ENCODE results near the gene YIF1A.
"Not testable (repeated sequence)": the region's sequence is repeated elsewhere in the genome, so short reads cannot be mapped to it uniquely, and the experiment has no call there.

YIF1A gene

DNA sequence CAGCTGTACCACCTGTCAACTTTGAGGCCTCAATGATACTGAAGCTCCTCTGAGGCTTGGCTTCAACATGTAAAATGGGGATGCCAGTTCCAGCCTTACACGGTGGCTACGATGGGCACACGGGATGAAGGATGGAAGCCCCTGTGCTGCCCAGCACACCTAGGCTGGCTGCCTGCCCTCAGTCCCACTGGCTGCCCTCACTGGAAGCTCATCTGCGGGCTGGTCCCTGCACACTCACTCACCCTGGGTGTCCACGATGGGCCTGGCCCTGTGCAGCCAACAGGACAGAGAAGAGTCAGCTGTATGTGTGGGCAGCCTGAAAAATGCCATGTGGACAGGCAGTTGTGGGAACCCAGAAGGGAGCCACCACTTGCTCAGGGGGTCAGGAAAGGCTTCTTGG is 2.2 kb downstream of the YIF1A start:
- DNase-seq (ENCODE audit: low spot score): no peak

DNA sequence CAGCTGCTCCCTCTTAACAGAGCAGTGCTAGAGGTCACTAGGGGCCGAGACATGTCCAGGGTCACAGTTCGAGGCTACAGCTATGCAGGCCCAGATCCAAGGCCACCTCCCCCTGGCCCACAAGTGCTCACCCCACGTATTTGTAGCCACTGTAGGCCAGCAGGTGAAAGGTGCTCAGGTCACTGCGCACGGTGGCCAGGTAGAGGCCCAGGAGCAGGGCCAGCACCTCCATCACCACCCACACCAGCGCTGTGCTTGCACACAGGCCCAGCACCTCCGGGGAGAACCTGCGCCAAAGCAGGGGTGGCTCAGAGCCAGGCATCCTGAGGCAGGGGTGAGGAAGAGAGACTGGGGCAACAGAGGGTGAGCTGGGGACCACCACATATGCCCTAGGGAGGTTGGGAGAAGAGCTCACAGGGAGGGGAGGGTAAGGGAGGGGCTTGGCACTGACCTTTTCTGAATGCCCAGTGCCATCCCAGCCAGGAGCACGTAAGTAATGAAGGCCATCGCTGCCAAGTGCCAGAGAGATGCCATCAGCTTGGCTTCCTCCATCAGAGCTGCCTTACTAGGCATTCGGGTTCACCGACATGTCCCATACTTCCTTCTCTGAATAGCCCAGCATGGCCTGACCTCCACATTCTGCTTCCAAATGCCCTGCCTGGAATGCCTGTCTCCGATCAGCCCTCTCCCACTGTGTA is 3.5 kb downstream of the YIF1A start:
- DNase-seq (ENCODE audit: low spot score): no peak

DNA sequence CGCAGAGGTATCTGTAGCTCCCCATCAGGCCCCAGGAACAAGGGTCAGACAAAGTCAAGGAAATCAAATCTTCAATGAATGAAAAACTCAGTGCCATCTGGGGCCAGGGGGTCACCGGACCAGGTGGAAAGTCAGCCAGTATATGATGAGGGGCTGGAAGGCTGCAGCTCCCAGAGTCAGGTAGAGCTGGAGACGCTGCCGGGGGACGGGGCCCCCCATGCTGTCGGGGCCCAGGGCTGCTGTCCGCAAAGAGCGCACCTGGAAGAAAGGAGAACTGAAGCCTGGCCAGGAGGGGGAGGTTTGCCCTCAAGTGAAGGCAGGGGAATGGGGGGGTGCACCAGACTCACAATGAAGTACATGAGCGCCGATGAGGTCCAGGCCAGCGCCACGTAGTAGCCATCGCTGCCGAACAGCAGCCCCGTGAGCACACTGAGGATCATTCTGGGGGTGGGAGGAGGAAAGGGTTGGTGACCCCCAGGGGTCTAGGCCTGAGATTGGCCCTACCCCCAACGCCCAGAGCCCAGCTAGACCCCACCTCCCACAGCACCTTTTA is 4.3 kb downstream of the YIF1A start:
- no peak for DNase-seq (ENCODE audit: low spot score)

DNA sequence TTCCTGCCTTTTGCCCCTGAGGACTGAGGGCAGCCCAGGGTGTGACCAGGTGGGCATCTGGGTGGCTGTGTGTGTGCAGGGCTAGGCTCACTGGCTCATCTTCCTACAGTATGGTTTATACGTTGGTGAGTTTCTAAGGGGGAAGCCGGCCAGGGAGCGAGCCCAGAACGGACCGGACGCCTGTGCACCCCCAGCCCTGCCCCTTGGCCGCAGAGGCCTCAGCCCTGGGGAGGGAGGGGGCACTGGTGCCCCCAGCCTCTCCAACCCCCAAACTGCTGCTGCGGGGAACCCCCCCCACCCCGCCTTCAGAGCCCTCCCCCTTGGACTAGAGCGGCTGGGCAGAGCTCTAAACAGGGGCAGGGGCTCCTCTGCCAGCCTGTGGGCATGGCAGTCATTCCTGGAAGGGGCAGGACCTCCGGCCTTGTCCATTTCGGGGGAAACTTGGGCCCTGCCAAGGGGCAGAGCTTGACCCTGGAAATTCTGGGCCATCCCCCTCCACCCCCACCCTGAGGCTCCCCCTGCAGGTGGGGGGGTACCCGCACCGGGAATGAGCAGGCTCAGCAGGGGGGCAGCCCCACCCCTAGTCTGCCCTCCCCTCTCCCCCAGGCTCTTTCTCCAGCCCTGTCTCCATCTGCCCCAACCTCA is 5.4 kb downstream of the YIF1A start:
- no peak for DNase-seq (ENCODE audit: low spot score)

DNA sequence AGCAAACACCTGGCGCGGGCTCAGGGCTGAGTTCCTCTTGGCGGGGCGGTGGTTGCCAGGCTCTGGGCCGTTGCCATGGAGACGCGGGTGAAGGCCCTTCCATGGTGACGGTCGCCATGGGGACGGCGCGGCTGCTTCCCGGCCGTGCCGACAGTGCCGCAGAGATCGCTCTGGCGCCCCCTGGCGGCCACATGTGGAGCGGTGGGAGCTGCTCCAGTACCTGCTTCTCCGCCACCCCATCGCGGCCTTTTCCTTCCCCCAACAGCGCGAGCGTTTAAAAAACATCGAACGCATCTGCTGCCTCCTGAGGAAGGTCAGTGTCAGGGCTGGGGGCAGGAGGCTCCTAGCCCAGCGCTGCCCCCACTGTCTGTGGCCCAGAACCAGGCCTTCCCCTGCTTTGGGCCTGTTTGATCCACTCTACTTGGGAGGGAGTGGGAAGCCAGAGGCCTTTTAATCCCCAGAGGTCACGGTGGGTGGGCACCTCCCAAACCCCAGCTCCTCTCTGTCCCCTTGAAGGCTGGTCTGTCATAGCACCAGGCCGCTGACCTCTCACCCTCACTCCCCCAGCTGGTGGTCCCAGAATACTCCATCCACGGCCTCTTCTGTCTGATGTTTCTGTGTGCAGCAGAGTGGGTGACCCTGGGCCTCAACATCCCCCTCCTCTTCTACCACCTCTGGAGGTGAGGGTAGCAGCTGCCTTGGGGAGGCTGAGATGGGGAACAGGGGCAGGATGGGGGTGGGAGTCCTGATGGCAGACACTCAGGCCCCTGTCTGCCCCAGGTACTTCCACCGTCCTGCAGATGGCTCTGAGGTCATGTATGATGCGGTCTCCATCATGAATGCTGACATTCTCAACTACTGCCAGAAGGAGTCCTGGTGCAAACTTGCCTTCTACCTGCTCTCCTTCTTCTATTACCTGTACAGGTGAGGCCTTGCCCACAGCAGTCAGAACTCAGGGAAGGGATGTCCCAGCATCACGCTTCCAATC is 6.2 kb downstream of the YIF1A start:
- DNase-seq (ENCODE audit: low spot score): peak; percentile 85

DNA sequence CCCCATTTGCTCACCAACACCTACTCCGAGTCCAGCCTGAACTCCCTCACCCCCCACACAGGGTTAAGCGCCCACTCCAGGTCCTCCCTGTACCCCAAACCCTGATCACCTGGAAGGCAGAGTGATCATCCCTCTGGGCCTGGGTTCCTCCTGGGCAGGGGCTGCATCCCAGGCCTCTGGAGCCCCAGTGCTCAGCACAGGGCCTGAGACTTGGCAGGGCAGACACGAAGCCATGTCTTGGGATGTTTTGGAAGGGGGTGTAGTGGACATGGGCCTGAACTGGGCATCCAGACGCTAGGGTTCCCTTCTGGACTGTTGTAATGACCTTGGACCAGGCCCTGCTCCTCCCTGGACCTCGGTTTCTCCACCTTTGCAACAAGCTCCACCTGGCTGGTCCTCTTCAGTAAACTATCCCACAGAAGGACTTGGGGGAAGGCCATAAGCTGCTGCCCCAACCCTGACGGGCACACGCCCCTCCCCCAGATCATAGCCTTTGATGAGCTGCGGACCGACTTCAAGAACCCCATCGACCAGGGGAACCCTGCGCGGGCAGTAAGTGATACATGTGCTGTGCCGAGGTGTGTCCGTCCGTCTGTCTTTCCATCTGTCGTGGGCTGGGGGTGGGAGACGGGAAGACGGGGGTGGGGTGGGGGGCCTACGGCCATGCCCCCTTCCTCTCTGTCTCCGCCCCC is 7.0 kb downstream of the YIF1A start:
- DNase-seq (ENCODE audit: low spot score): no peak

DNA sequence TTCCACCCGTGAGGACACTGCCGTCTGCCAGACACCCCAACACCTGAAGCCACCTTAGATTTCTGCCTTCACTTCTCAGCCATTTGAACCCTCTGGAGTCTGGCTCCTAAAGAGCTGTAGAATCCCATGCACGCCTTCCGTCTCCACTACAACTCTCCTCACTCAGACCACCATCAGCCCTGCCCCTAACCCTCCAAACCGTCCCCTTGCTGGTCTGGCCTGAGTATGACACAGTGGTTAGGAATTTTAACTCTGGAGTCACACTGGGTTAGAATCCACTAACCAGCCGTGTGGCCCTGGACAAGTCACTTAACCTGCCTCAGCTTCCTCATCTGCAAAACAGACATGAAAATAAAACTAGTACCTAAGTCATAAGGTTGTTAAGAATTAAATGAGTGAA is 7.9 kb downstream of the YIF1A start:
- DNase-seq (ENCODE audit: low spot score): no peak

DNA sequence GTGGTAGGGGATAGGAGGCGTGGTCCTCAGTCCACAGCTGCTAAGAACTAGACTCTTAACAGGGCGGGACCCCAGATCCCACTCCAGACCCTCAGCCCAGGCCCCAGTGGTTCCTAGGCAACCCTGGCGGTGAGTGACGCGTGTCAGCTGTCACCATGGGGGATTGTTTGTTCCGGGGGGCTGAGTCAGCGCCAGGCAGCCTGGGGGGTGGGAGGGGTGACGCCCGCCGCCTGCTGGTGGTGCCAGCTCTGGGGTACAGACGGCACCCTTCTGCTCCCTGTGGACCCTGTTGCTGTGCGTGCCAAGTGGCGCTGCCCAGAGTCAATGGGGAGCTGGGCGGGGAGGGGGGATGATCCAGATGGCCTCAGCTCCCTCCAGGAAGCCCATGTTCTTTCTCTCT is 8.5 kb downstream of the YIF1A start:
- no peak for DNase-seq (ENCODE audit: low spot score)

DNA sequence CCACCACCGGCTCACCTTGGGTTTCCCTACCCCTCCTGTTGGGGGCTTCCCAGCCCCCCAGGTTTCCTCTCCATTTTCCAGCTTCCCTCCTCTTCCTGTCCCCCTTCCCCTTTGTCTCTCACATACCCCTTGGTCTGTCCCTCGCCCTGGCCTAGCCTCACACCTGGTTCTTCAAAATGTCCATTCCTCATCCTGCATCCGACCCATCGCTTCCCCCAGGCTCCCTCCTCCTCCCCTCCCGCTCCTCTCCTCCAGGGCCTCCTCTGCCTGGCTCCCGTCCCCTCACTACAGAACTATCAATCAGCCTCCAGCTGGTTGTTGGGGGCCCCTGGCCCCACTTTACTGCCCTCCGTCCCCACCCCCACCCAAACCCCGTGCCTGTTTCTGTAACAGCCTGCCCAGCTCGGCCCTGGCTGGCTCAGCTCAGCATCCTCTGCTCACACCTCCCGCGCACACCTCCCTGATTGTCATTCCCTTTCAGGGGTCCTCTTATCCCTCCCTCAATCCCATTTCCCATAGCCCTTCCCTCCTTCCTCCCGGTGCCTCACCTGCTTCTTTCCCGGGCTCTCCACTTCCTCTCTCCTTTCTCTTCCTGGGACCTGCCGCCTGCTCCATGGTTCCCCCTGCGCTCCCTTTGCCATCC is 9.7 kb downstream of the YIF1A start:
- DNase-seq (ENCODE audit: low spot score): no peak

DNA sequence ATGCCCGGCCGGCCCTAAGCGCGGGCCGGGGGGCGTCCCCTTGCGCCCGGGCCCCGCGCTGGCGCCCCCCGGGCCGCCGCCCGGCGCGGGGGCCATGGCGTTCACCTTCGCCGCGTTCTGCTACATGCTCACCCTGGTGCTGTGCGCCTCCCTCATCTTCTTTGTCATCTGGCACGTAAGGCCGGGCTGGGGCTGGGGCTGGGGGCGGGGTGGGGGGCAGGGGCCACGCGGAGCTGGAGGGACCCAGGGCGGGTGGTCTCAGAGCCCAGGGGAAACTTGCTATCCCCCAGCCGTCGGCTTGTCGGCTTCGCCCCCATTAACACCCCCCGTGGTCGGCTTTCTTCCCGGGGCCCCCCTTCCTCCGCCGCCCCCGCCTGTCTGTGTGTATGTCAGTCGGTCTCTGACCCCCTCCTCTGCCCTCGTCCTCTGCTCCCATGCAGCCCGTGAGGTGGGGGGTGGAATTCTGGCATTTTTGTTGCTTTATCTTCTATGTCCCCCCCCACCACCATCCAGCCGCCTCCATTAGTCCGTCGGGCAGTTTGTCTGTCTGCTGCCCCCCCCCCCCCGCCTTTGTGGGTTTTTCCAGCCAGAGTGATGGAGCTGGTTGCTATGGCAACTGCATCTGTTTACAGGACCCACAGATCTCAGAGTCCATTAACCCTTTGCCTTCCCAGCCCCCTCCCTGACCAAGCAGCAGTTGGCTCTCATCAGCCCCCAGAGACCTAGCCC is 10.4 kb downstream of the YIF1A start:
- no peak for DNase-seq (ENCODE audit: low spot score)

DNA sequence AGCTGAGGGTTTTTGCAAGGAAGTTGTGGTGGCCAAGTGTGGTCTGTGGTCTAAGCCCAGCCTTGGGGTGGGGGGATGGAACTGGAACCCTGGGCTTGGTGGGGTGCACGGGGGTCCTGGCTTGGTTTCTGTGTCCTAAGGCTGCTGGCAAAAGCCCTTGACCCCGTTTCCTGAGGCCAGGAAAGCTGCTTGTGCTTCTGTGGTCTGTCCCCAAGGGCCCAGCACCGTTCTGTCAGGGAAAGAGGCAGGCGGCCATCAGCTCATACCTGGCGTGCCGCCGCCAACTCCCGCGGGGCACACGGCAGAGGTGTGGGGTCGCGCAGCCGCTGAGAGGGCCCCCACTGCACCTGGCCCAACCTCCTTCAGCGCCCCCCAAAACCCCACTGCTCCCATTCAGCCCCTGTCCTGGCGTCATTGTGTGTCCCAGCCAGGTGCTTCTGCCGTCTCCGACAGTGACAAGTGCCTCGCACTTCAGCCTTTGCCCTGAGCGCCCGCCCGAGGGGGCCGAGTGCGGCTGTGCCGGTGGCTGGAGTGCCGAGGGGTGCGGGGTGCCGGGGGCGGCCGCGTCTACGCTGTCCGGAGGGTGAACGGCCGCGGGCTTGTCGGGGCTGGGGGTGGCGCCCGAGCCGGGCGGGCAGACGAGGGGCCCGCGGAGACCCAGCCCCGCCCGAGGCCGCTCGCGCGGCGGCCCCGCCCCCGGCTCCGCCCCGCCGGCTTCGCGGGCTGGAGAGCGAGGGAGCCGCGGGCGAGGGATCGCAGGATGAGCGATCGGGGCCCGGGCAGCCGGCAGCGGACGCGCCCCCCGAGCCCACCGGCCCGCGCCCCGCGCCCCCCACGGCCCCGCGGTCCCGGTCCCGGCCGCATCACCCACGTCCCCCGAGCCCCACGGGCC is 11.2 kb downstream of the YIF1A start, which contains the start of gene CNIH2:
Gene CNIH2 (plus strand): TSS at position 705 of the 892 bp plus-strand sequence. CDS start 282 bp downstream, outside the sequence.
- DNase-seq (ENCODE audit: low spot score): peak; percentile 29

DNA sequence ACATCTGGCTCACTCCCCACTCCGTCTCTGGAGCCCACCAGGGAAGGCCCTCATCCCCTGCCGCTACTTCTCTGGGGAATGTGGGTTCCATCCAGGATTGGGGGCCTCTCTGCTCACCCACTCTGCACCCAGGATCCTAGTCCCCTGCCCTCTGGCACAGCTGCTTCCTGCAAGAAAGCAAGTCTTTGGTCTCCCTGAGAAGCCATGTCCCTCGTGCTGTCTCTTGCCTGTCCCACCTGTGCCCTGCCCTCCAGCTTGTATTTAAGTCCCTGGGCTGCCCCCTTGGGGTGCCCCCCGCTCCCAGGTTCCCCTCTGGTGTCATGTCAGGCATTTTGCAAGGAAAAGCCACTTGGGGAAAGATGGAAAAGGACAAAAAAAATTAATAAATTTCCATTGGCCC is 11.9 kb downstream of the YIF1A start:
- DNase-seq (ENCODE audit: low spot score): not testable (repeated sequence)

DNA sequence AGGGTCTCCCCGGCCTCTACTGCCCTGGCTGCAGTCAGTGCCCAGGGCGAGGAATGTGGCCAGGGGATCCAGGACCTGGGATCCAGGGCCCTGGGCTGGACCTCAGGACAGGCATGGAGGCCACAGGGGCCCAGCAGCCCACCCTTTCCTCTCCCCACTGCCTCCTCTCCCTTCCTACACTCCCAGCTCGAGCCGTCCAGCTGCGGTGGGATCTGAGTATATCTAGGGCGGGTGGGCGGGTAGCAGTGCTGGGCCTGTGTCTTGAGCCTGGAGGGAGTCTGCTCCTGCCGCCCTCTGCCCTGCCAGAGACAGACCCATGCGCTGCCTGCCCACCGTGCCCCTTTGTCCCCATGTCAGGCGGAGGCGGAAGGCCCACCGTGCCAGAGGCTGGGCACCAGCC is 12.3 kb downstream of the YIF1A start:
- DNase-seq (ENCODE audit: low spot score): not testable (repeated sequence)

DNA sequence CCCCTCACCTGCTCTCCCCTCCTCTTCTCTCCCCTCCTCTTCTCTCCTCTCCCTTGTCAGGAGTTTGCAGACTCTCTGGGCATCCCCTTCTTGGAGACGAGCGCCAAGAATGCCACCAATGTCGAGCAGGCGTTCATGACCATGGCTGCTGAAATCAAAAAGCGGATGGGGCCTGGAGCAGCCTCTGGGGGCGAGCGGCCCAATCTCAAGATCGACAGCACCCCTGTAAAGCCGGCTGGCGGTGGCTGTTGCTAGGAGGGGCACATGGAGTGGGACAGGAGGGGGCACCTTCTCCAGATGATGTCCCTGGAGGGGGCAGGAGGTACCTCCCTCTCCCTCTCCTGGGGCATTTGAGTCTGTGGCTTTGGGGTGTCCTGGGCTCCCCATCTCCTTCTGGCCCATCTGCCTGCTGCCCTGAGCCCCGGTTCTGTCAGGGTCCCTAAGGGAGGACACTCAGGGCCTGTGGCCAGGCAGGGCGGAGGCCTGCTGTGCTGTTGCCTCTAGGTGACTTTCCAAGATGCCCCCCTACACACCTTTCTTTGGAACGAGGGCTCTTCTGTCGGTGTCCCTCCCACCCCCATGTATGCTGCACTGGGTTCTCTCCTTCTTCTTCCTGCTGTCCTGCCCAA is 12.8 kb downstream of the YIF1A start:
- no peak for DNase-seq (ENCODE audit: low spot score)

DNA sequence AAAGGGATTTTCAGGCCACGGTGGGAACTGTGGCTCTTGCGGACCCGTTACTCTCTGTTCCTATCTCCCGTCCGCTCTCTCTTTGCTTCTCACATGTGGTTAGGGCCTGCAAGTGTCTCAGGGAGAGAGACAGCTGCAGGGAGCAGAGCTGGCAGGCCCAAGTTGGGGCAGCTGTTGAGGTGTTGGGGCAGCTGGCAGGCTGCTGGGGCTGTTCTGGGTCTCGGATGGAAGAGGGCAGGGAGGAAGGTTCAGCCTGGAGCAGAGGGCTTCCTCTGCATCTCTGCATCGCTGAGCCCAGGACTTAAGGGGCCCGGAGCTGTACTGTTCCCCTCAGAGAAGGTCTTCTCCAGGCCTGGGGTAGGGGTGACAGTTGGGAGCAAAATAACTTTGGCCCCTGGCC is 13.5 kb downstream of the YIF1A start:
- DNase-seq (ENCODE audit: low spot score): no peak

DNA sequence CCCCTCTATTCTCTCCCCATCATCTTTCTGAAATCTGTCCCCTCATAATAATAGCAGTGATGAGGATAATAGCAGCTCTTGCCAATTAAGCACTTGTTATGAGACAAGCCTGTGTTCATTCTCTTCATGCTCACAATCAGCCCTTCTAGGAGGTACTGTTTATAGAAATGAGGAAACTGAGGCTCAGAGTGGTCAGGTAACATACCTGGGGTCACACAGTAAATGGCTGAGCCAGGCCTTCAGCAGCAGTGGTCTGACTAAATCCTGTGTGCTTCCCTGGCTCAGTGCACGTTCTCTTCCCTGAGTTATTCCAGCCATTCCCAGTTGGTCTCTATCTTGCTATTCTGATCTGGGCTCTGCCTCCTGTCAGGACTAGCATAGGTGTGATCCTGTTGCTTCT is 14.7 kb downstream of the YIF1A start:
- DNase-seq (ENCODE audit: low spot score): no peak

DNA sequence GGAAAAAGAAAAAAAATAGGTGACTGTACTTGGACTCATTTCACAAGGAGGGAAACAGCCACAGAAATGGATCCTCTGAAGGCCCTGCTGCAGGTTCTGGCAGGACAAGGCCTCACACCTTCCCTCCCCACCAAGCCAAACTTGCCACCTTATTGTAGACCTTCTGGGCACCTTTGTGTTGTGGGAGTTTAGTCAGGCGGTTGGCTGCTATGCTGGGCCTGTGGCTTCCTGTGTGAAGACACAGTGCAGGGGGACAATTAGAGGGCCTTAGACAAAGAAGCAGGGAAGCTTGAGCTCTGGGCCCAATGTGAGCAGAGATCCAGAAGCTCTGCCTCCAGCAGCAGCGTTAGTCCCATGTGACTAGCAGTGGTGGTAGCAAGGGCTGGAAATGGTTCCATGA is 16.3 kb downstream of the YIF1A start:
- DNase-seq (ENCODE audit: low spot score): no peak

DNA sequence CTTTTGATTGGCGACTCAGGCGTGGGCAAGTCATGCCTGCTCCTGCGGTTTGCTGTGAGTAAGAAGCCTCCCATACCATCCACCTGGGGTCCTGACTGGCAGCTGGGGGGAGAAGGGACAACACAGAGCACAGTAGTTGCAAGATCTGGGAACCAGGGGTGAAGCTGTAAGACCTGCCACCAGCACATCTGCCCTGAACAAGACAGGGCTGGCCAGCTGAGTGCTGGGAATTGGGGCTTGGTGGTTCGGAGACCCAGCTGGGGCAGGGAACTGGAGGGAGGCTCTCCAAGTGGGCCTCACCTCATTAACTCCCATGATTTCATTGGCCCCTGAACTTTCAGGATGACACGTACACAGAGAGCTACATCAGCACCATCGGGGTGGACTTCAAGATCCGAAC is 17.1 kb downstream of the YIF1A start:
- no peak for DNase-seq (ENCODE audit: low spot score)

Measured in LoVo (cell line).